GM23248 (cell line): ENCODE measurements around the gene IVL. TPM values are rescaled to one million over a fixed set of nuclear protein-coding genes. Genes with fewer than 3 reads are reported as not detected.

ENCODE experiments used
- DNase-seq: peaks from one replicate; pipeline ENCODE4 v3.0.0-alpha.2; 2015
- H2AFZ ChIP-seq: fragments of 200-600 bp; sonication (generic); 2 replicates; pipeline ENCODE4 v1.6.1; 2016; ENCODE audit warnings: antibody characterized with exemption
- H3F3A ChIP-seq: fragments of 200-600 bp; sonication (generic); 2 replicates; pipeline ENCODE4 v1.6.1; 2016; ENCODE audit warnings: mild to moderate bottlenecking, antibody characterized with exemption, mixed run types; ENCODE audit not compliant: insufficient read depth
- H3K27ac ChIP-seq: fragments of 200-600 bp; sonication (generic); 2 replicates; pipeline ENCODE4 v1.5.1; 2016; ENCODE audit warnings: mild to moderate bottlenecking
- H3K27me3 ChIP-seq: fragments of 200-600 bp; sonication (generic); replicated peaks from 2 replicates; pipeline ENCODE4 v1.6.1; 2016; ENCODE audit warnings: mild to moderate bottlenecking; ENCODE audit not compliant: insufficient read depth
- H3K36me3 ChIP-seq: fragments of 200-600 bp; sonication (generic); 2 replicates; pipeline ENCODE4 v1.6.1; 2016; ENCODE audit warnings: low read depth, mild to moderate bottlenecking
- H3K4me1 ChIP-seq: fragments of 200-600 bp; sonication (generic); 2 replicates; pipeline ENCODE4 v1.6.1; 2016; ENCODE audit warnings: mild to moderate bottlenecking; ENCODE audit not compliant: insufficient read depth
- H3K4me2 ChIP-seq: fragments of 200-600 bp; sonication (generic); one replicate; pipeline ENCODE4 v1.6.1; 2016; ENCODE audit warnings: mild to moderate bottlenecking; ENCODE audit not compliant: unreplicated experiment
- H3K4me3 ChIP-seq: fragments of 200-600 bp; sonication (generic); 2 replicates; pipeline ENCODE4 v1.5.1; 2016; ENCODE audit warnings: mild to moderate bottlenecking
- H3K79me2 ChIP-seq: fragments of 200-600 bp; sonication (generic); 2 replicates; pipeline ENCODE4 v1.6.1; 2016; ENCODE audit warnings: mild to moderate bottlenecking; ENCODE audit not compliant: insufficient read depth
- H3K9ac ChIP-seq: fragments of 200-600 bp; sonication (generic); 2 replicates; pipeline ENCODE4 v1.6.1; 2016; ENCODE audit warnings: mild to moderate bottlenecking
- H3K9me2 ChIP-seq: fragments of 200-600 bp; sonication (generic); 2 replicates; pipeline ENCODE4 v1.6.1; 2016; ENCODE audit warnings: mixed run types, mild to moderate bottlenecking, moderate library complexity; ENCODE audit not compliant: insufficient read depth
- H3K9me3 ChIP-seq: fragments of 200-600 bp; sonication (generic); one replicate; pipeline ENCODE4 v1.6.1; 2017; ENCODE audit warnings: low read depth
- H4K20me1 ChIP-seq: fragments of 200-600 bp; sonication (generic); 2 replicates; pipeline ENCODE4 v1.6.0; 2016; ENCODE audit not compliant: insufficient read depth
- EZH2 ChIP-seq: fragments of 200-600 bp; sonication (generic); IDR thresholded peaks from 2 replicates; pipeline ENCODE4 v1.6.1; 2018; ENCODE audit warnings: antibody characterized with exemption, mild to moderate bottlenecking; ENCODE audit not compliant: insufficient read depth, poor library complexity, severe bottlenecking
- EZH2phosphoT487 ChIP-seq: fragments of 200-600 bp; sonication (generic); IDR thresholded peaks from 2 replicates; pipeline ENCODE4 v1.6.1; 2018; ENCODE audit warnings: antibody characterized with exemption, moderate library complexity, mild to moderate bottlenecking, low read depth; ENCODE audit not compliant: insufficient read depth
- WGBS, 2 experiments: methylation state at CpG; one replicate each; pipeline ENCODE4 v1.1.6; 2015 to 2017; ENCODE audit warnings: low lambda C conversion rate in 2 of 2, low coverage in 1 of 2; ENCODE audit errors: missing lambda C conversion rate in 2 of 2; 5-methylcytosine and 5-hydroxymethylcytosine counted together
- in situ Hi-C: fragments of 300-500 bp; cut with MboI; formaldehyde crosslinking; loops from 2 replicates; pipeline ENCODE4 v1.15.0; 2020
- polyA plus RNA-seq: library from polyadenylated mRNA; unstranded; fragments of >200 nt; fragmentation: Nextera tagmentation; extraction: Ambion mirVana; gene quantifications from 2 replicates; pipeline ENCODE4 v1.2.1, GENCODE V29; 2016
- total RNA-seq: library from RNA; depleted of rRNA; stranded (reverse); fragments of >200 nt; shearing (Covaris generic); gene quantifications from 2 replicates; pipeline ENCODE4 v1.2.3, GENCODE V29; 2014

The IVL gene
- total and polyA plus RNA-seq, 2 experiments from 2014 or later, result 0.68 to 0.76 TPM

GRCh38 chr1:152871731-152872126, 36.6 kb upstream of the IVL start:
- DNase-seq, result no peak
- Histone ChIP-seq H3K36me3 (no peaks in the 10 kb centered on the region), H3K4me1 (peaks cover 13% of the 10 kb centered on the region), H3K4me3 (no peak overlapping the region), H3K4me2 (no peak overlapping the region), H3K27me3 (no peaks in the 10 kb centered on the region), H3K9me3 (no peaks in the 10 kb centered on the region), H3K27ac (no peak overlapping the region), H3F3A (peaks cover 9% of the 10 kb centered on the region; the same call in 1 of the 2 replicates), H3K9ac (no peak overlapping the region), H3K9me2 (no peaks in the 10 kb centered on the region), H4K20me1 (no peaks in the 10 kb centered on the region), H3K79me2 (no peaks in the 10 kb centered on the region), H2AFZ (no peak overlapping the region)
- TF ChIP-seq EZH2phosphoT487, result no peak
- no peak for TF ChIP-seq EZH2
- in situ Hi-C loops, result loop anchor here (5.0 kb wide), 1 partner anchor 56 kb away; no protein-coding TSS in a partner anchor
- 80 to 81% methylated on average over 6 of the region's 6 CpGs for WGBS, 2 experiments

GRCh38 chr1:152873495-152873894, 34.9 kb upstream of the IVL start:
- DNase-seq, result peak; percentile 61
- TF ChIP-seq EZH2phosphoT487, result no peak
- TF ChIP-seq EZH2, result no peak
- peaks cover 13% of the 10 kb centered on the region for H3K4me1 ChIP-seq
- in situ Hi-C loops, result loop anchor here (5.0 kb wide), 1 partner anchor 54 kb away; no protein-coding TSS in a partner anchor
- peaks cover 9% of the 10 kb centered on the region; the same call in 1 of the 2 replicates for H3F3A ChIP-seq
- no peaks in the 10 kb centered on the region for H3K79me2 ChIP-seq
- H4K20me1 ChIP-seq, result no peaks in the 10 kb centered on the region
- no peaks in the 10 kb centered on the region for H3K9me3 ChIP-seq
- H3K9me2 ChIP-seq, result no peaks in the 10 kb centered on the region
- peak overlapping the region; percentile 33 for H3K4me2 ChIP-seq
- no peak overlapping the region for H2AFZ ChIP-seq
- H3K36me3 ChIP-seq, result no peaks in the 10 kb centered on the region
- no peak overlapping the region for H3K9ac ChIP-seq
- H3K27me3 ChIP-seq, result no peaks in the 10 kb centered on the region
- no peak overlapping the region for H3K27ac ChIP-seq
- H3K4me3 ChIP-seq, result no peak overlapping the region

- Histone ChIP-seq H3K4me3 (no peak overlapping the region), H3K4me2 (no peak overlapping the region), H4K20me1 (no peaks in the 10 kb centered on the region), H3K36me3 (no peaks in the 10 kb centered on the region), H3K9ac (no peak overlapping the region), H3K9me3 (no peaks in the 10 kb centered on the region), H3K79me2 (no peaks in the 10 kb centered on the region), H3K9me2 (no peaks in the 10 kb centered on the region), H3F3A (peaks cover 9% of the 10 kb centered on the region; the same call in 1 of the 2 replicates), H3K4me1 (peaks cover 13% of the 10 kb centered on the region), H3K27ac (no peak overlapping the region), H2AFZ (no peak overlapping the region), H3K27me3 (no peaks in the 10 kb centered on the region)
- 95 to 100% methylated on average over 1 of the region's 1 CpG for WGBS, 2 experiments
- TF ChIP-seq EZH2phosphoT487 (no peak), EZH2 (no peak)
- no peak for DNase-seq
- in situ Hi-C loops, result no loop called here
These were observed 31.5 kb upstream of the IVL start for GRCh38 chr1:152876827-152877226.

- H2AFZ ChIP-seq, result no peak within 1 kb of the TSS
- WGBS, 2 experiments, result 0 to 6% methylated on average over 1 of the region's 1 CpG
- TF ChIP-seq EZH2phosphoT487 (no peak), EZH2 (no peak)
- peaks cover 9% of the 10 kb centered on the region for H3K4me1 ChIP-seq
- H3K36me3 ChIP-seq, result no peaks in the 10 kb centered on the region
- H3K27me3 ChIP-seq, result no peaks in the 10 kb centered on the region
- DNase-seq, result peak; percentile 12
- peaks cover 9% of the 10 kb centered on the region; the same call in 1 of the 2 replicates for H3F3A ChIP-seq
- H3K27ac ChIP-seq, result no peak within 1 kb of the TSS
- no peaks in the 10 kb centered on the region for H4K20me1 ChIP-seq
- H3K4me2 ChIP-seq, result no peak within 1 kb of the TSS
- H3K4me3 ChIP-seq, result no peak within 1 kb of the TSS
- H3K9me2 ChIP-seq, result no peaks in the 10 kb centered on the region
- no peaks in the 10 kb centered on the region for H3K9me3 ChIP-seq
- no peaks in the 10 kb centered on the region for H3K79me2 ChIP-seq
- no peak within 1 kb of the TSS for H3K9ac ChIP-seq
- in situ Hi-C loops, result no loop called here
These were observed 30.3 kb upstream of the IVL start, which contains the start of gene SMCP for GRCh38 chr1:152878042-152878441. TSS of gene SMCP (plus strand) at chr1:152878322. CDS start at chr1:152884423, 6,101 bp downstream.

- H4K20me1 ChIP-seq, result no peaks in the 10 kb centered on the region
- no peaks in the 10 kb centered on the region for H3K36me3 ChIP-seq
- H3F3A ChIP-seq, result peaks cover 11% of the 10 kb centered on the region
- no peak overlapping the region for H3K4me2 ChIP-seq
- H3K9me2 ChIP-seq, result no peaks in the 10 kb centered on the region
- peaks cover 12% of the 10 kb centered on the region for H3K4me1 ChIP-seq
- H3K9me3 ChIP-seq, result no peaks in the 10 kb centered on the region
- H3K27ac ChIP-seq, result no peak overlapping the region
- in situ Hi-C loops, result no loop called here
- H3K27me3 ChIP-seq, result no peaks in the 10 kb centered on the region
- no peak overlapping the region for H2AFZ ChIP-seq
- no peak for TF ChIP-seq EZH2
- no peak for TF ChIP-seq EZH2phosphoT487
- no peak overlapping the region for H3K9ac ChIP-seq
- no peaks in the 10 kb centered on the region for H3K79me2 ChIP-seq
- no peak for DNase-seq
- H3K4me3 ChIP-seq, result no peak overlapping the region
These were observed 28.7 kb upstream of the IVL start for GRCh38 chr1:152879559-152880198.
